Ascending aorta (tissue), 2 donors: ENCODE measurements around the gene ZNF488. TPM values are rescaled to one million over a fixed set of nuclear protein-coding genes. Genes with fewer than 3 reads are reported as not detected.

Experiments
- DNase-seq, 2 donors: peaks; one replicate each; pipeline ENCODE4 v3.0.0-alpha.2; 2019; ENCODE audit warnings: low spot score in 2 of 2
- H3K27ac ChIP-seq, 2 donors: fragments of 200-600 bp; sonication (generic); one replicate each; pipeline ENCODE4 v1.5.1; 2016 to 2017; ENCODE audit warnings: mild to moderate bottlenecking in 1 of 2
- H3K27me3 ChIP-seq: fragments of 200-600 bp; sonication (generic); one replicate; pipeline ENCODE4 v1.5.1; 2017
- H3K36me3 ChIP-seq, 2 donors: fragments of 200-600 bp; sonication (generic); one replicate each; pipeline ENCODE4 v1.5.1; 2016
- H3K4me1 ChIP-seq, 2 donors: fragments of 200-600 bp; sonication (generic); one replicate each; pipeline ENCODE4 v1.5.1; 2016 to 2017; ENCODE audit warnings: mild to moderate bottlenecking in 1 of 2
- H3K4me3 ChIP-seq, 2 donors: fragments of 200-600 bp; sonication (generic); one replicate each; pipeline ENCODE4 v1.5.1; 2016 to 2017; ENCODE audit warnings: mild to moderate bottlenecking in 1 of 2
- H3K9me3 ChIP-seq, 2 donors: fragments of 200-600 bp; sonication (generic); one replicate each; pipeline ENCODE4 v1.5.1; 2016
- intact Hi-C: fragments of 100-400 bp; cut with DNase I; formaldehyde crosslinking; loops from one replicate; pipeline ENCODE4 v1.15.1; 2023
- total RNA-seq: library from RNA; depleted of rRNA; stranded (reverse); fragments of >200 nt; gene quantifications from one replicate; pipeline ENCODE4 v1.1.0, GENCODE V29; 2016
- TF ChIP-seq, protein P1 (sequence below), 3 experiments: fragments of 200-600 bp in 2 of 3; fragments of 450-650 bp in 1 of 3; sonication (generic) in 2 of 3; IDR thresholded peaks; one replicate each; pipeline ENCODE4 v1.5.1; 2016 to 2019; ENCODE audit warnings: antibody characterized with exemption in 3 of 3, mild to moderate bottlenecking in 1 of 3, moderate library complexity in 1 of 3

The ZNF488 gene
- total RNA-seq, 1 donor from 2014 or later: not detected

GRCh38 chr10:47415520-47416304 lies 31.6 kb upstream of the ZNF488 start:
- intact Hi-C loops: no loop called here
- TF ChIP-seq, protein P1, sequence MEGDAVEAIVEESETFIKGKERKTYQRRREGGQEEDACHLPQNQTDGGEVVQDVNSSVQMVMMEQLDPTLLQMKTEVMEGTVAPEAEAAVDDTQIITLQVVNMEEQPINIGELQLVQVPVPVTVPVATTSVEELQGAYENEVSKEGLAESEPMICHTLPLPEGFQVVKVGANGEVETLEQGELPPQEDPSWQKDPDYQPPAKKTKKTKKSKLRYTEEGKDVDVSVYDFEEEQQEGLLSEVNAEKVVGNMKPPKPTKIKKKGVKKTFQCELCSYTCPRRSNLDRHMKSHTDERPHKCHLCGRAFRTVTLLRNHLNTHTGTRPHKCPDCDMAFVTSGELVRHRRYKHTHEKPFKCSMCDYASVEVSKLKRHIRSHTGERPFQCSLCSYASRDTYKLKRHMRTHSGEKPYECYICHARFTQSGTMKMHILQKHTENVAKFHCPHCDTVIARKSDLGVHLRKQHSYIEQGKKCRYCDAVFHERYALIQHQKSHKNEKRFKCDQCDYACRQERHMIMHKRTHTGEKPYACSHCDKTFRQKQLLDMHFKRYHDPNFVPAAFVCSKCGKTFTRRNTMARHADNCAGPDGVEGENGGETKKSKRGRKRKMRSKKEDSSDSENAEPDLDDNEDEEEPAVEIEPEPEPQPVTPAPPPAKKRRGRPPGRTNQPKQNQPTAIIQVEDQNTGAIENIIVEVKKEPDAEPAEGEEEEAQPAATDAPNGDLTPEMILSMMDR (IDR thresholded peaks at IDR 0.05): no peak
- no peaks in the 10 kb centered on the region for H3K36me3 ChIP-seq

DNA sequence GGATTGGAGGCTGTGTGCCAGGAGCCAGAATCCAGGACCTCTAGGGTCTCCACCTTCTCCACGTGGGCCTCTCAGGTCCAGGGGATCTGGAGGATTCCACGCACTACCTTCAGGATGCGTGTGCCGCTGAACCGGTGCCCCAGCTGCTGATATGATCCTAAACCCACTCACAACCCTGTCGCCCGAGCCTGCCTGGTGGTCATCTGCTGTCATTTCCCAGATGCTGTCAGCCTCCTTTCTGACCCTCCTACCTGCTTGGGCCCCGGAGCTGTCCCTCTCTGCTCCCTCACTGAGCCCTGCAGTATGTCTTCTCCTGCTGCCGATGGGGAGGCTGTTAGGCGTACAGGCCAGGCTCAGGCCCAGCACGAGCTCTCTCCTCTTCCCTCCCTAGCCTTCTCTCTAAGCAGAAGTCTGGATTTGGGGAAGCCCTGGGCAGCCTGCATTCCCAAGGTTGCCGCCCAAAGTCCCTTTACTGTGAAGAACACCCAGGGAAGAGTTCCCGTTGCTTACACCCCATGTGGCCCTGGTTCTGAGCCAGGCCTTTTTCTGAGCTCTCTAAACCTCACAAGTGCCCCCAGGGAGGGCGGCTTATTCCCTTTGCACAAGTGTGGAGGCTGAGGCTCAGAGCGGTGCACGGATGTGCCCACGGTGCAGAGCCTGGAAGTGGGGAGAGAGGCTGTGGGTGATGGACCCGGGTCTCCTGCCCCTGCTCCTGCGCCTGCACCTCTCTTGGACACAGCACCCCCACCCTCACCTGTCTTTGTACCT lies 30.8 kb upstream of the ZNF488 start:
- H3K36me3 ChIP-seq: no peaks in the 10 kb centered on the region
- intact Hi-C loops: no loop called here
- TF ChIP-seq, protein P1 (IDR thresholded peaks at IDR 0.05): no peak
- H3K27me3 ChIP-seq: no peaks in the 10 kb centered on the region
- DNase-seq: no peak
- H3K4me1 ChIP-seq: no peaks in the 10 kb centered on the region
- H3K9me3 ChIP-seq: no peaks in the 10 kb centered on the region
- H3K4me3 ChIP-seq: no peak overlapping the region
- H3K27ac ChIP-seq: no peak overlapping the region

More at GRCh38 chr10:47415520-47416304, 31.6 kb upstream of the ZNF488 start:
- no peak overlapping the region for H3K27ac ChIP-seq
- no peaks in the 10 kb centered on the region for H3K4me1 ChIP-seq
- H3K4me3 ChIP-seq: no peak overlapping the region
- H3K27me3 ChIP-seq: no peaks in the 10 kb centered on the region
- no peak for DNase-seq
- no peaks in the 10 kb centered on the region for H3K9me3 ChIP-seq

DNA sequence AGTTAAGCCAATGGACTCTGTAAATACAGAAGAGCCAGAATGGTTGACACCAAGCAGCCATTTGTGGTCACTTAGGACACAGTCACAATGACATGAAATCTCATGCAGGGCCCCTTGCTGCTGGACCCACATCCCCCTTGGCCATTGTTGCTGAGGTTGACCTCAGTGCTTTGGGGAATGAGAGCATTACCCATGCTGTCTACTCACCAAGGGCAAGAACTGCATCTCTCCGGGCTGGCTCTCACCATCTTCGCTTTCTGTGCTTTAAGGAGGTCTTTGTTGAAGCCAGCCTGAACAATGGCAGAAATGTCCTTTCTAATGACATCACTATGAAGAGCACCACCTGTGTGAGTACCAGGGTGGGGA lies 30.1 kb upstream of the ZNF488 start:
- DNase-seq: no peak

DNA sequence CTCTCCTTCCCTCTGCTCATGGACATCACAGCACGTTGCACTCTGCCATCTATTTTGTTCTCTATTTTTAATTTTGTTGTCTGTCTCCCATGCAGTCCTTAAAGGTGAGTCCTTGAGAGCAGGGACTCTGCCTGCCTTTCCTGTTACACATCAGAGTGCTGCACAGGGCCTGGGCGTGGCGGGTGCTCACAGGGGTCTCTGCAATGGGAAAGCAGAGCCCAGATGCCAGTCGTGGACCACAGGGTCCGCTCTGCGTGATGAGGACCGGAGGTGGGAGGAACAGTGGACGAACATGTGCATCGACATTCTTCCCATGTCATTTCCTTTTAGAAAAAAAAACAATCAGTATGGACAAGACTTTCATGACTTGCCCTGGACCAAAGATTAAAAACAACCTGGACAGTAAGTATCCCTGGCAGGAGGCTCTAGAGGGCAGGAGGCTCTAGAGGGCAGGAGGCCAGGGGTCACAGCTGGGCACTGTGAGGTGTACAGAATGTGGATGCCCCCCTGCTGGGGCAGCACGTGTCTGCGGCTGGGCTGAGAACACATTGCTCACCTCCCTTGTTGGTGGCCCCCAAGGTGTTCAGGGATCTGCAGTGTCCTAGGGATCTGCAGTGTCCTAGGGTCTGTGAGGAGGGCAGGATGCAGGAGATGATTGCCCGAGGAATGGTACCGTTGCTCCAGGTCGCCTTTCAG lies 29.6 kb upstream of the ZNF488 start:
- intact Hi-C loops: no loop called here
- H3K27ac ChIP-seq: no peak overlapping the region
- H3K4me3 ChIP-seq: no peak overlapping the region
- H3K36me3 ChIP-seq: no peaks in the 10 kb centered on the region
- no peaks in the 10 kb centered on the region for H3K27me3 ChIP-seq
- H3K9me3 ChIP-seq: no peaks in the 10 kb centered on the region
- no peaks in the 10 kb centered on the region for H3K4me1 ChIP-seq
- TF ChIP-seq, protein P1 (IDR thresholded peaks at IDR 0.05): no peak
- no peak for DNase-seq

More for the DNA sequence above, 30.1 kb upstream of the ZNF488 start:
- TF ChIP-seq, protein P1 (IDR thresholded peaks at IDR 0.05): no peak
- Histone ChIP-seq H3K4me3 (no peak overlapping the region), H3K4me1 (no peaks in the 10 kb centered on the region), H3K27me3 (no peaks in the 10 kb centered on the region), H3K27ac (no peak overlapping the region), H3K36me3 (no peaks in the 10 kb centered on the region), H3K9me3 (no peaks in the 10 kb centered on the region)
- intact Hi-C loops: no loop called here

GRCh38 chr10:47412869-47413268 lies 28.8 kb upstream of the ZNF488 start:
- Histone ChIP-seq H3K27ac (no peak overlapping the region), H3K4me1 (no peaks in the 10 kb centered on the region), H3K27me3 (no peaks in the 10 kb centered on the region), H3K36me3 (no peaks in the 10 kb centered on the region), H3K4me3 (no peak overlapping the region), H3K9me3 (no peaks in the 10 kb centered on the region)
- DNase-seq: no peak
- intact Hi-C loops: no loop called here
- TF ChIP-seq, protein P1 (IDR thresholded peaks at IDR 0.05): no peak
